Astrocyte (in vitro differentiated cells and primary cell): ENCODE measurements around the gene GABRG2.

ENCODE experiments used
- CTCF ChIP-seq: IDR thresholded peaks from 2 replicates; pipeline ENCODE4 v1.5.1; 2011; ENCODE audit warnings: low read depth, mild to moderate bottlenecking, inconsistent platforms, low read length, moderate library complexity; ENCODE audit not compliant: insufficient read depth
- EZH2 ChIP-seq: IDR thresholded peaks from 2 replicates; pipeline ENCODE4 v1.6.1; 2012; ENCODE audit warnings: mild to moderate bottlenecking, low read length, inconsistent platforms; ENCODE audit not compliant: insufficient read depth

DNA sequence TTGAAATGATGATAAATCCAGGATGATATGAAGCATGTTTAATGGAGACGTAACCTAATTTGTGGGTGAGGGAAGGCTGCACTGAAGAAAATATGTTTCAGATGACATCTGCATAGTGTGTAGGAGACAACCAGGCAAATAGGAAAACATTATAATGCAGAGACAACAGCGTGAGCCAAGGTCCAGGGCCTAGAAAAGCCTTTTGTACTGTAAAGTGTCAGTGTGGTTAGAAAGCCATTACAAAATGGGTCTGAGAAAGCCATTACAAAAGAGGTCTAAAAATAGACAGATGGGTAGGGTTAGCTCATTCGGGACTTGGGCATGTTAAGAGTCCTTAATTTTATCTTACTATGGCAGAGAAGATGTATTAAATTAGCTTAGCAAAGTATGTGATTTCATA lies 14.9 kb upstream of the GABRG2 start:
- TF ChIP-seq CTCF (no peak), EZH2 (no peak)
